Measurements from ENCODE around the gene UBXN7.
"Not testable (repeated sequence)": the region's sequence is repeated elsewhere in the genome, so short reads cannot be mapped to it uniquely, and the experiment has no call there.

UBXN7 gene

DNA sequence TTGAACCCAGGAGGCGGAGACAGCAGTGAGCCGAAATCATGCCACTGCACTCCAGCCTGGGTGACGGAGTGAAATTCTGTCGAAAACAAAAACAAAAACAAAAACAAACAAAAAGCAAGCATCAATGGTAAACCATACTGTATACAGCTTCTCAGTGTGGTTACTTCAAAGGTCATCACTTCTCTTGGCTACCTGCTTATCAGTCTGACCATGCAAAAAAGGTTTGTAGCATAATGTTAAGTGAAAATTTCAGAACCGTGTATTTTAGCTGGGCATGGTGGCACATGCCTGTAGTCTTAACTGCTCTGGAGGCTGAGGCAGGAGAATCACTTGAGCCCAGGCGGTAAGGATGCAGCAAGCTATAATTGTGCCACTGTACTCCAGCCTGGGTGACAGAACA lies 4.2 kb downstream of the UBXN7 start:
- DNase-seq (ENCODE audit: extremely low read depth, low read depth): no peak
- TF ChIP-seq, protein P1, sequence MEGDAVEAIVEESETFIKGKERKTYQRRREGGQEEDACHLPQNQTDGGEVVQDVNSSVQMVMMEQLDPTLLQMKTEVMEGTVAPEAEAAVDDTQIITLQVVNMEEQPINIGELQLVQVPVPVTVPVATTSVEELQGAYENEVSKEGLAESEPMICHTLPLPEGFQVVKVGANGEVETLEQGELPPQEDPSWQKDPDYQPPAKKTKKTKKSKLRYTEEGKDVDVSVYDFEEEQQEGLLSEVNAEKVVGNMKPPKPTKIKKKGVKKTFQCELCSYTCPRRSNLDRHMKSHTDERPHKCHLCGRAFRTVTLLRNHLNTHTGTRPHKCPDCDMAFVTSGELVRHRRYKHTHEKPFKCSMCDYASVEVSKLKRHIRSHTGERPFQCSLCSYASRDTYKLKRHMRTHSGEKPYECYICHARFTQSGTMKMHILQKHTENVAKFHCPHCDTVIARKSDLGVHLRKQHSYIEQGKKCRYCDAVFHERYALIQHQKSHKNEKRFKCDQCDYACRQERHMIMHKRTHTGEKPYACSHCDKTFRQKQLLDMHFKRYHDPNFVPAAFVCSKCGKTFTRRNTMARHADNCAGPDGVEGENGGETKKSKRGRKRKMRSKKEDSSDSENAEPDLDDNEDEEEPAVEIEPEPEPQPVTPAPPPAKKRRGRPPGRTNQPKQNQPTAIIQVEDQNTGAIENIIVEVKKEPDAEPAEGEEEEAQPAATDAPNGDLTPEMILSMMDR (IDR thresholded peaks at IDR 0.05; ENCODE audit: low read depth, low read length): no peak

GRCh38 chr3:196424421-196424820 lies 7.8 kb downstream of the UBXN7 start:
- not testable (repeated sequence) for DNase-seq (ENCODE audit: extremely low read depth, low read depth)

- TF ChIP-seq, protein P1 (IDR thresholded peaks at IDR 0.05; ENCODE audit: low read depth, low read length): no peak
- DNase-seq (ENCODE audit: extremely low read depth, low read depth): no peak
Observed at GRCh38 chr3:196423044-196423781, 9.0 kb downstream of the UBXN7 start.

GRCh38 chr3:196421668-196422067 lies 10.6 kb downstream of the UBXN7 start:
- not testable (repeated sequence) for DNase-seq (ENCODE audit: extremely low read depth, low read depth)

GRCh38 chr3:196419386-196419785 lies 12.8 kb downstream of the UBXN7 start:
- TF ChIP-seq, protein P1 (IDR thresholded peaks at IDR 0.05; ENCODE audit: low read depth, low read length): no peak

DNA sequence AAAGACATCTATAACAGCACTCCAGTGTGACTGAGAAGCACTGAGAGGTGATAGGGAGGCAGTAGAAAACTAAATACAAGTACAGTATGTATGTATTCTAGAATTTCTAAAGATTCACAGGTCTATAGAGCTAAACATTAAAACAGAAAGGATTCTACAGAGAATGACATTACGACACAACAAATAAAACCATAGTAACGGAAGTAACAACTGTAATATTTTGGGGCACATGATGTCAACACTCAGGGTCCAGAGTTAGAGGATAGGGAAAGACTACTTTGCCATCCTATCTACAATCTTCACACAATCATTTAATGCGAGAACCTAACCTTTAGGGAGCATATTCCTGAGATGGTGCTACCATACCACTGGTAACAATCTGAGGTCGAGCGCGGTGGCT lies 13.6 kb downstream of the UBXN7 start:
- no peak for DNase-seq (ENCODE audit: extremely low read depth, low read depth)
- TF ChIP-seq, protein P1 (IDR thresholded peaks at IDR 0.05; ENCODE audit: low read depth, low read length): no peak

More at GRCh38 chr3:196419386-196419785, 12.8 kb downstream of the UBXN7 start:
- DNase-seq (ENCODE audit: extremely low read depth, low read depth): no peak

- DNase-seq (ENCODE audit: extremely low read depth, low read depth): no peak
- TF ChIP-seq, protein P1 (IDR thresholded peaks at IDR 0.05; ENCODE audit: low read depth, low read length): no peak
Observed at GRCh38 chr3:196414469-196414868, 17.8 kb downstream of the UBXN7 start.

GRCh38 chr3:196412704-196413103 lies 19.5 kb downstream of the UBXN7 start:
- no peak for DNase-seq (ENCODE audit: extremely low read depth, low read depth)
- TF ChIP-seq, protein P1 (IDR thresholded peaks at IDR 0.05; ENCODE audit: low read depth, low read length): no peak
